ENCODE results near the gene CBX7.

- no peak for TF ChIP-seq CTCF (IDR thresholded peaks at IDR 0.05)
- TF ChIP-seq POLR2A (IDR thresholded peaks at IDR 0.05), result no peak
- TF ChIP-seq POLR2AphosphoS5 (IDR thresholded peaks at IDR 0.05), result no peak
Observed at GRCh38 chr22:39108487-39108886, 44.0 kb downstream of the CBX7 start.
